HepG2 (cell line): Measurements from ENCODE around the gene NKAIN2. TPM values are rescaled to one million over a fixed set of nuclear protein-coding genes. Genes with fewer than 3 reads are reported as not detected.

Experiments used
- ATAC-seq: fragments of 200-7000 bp; cut with Tn5 transposase; 3 replicates; pipeline ENCODE4 v1.9.1; 2020; ENCODE audit warnings: mild to moderate bottlenecking, moderate library complexity
- BruUV-seq: library from RNA; stranded (reverse); fragments of 400-500 nt; replicated peaks from 2 replicates; lab custom pipeline; 2021; lab: Mats Ljungman, UMichigan
- CTCF ChIA-PET: fragments of 300-600 bp; formaldehyde crosslinking; extraction: SDS; loops from one replicate; lab custom pipeline; 2021; ENCODE audit warnings: low total read pairs, inconsistent platforms, low intra/inter-chr PET ratio; lab: Yijun Ruan, JAX
- POLR2A ChIA-PET: fragments of 350-600 bp; sonication (Branson Sonifier 250); formaldehyde crosslinking; loops from one replicate; lab custom pipeline; 2020; ENCODE audit warnings: antibody characterized with exemption, inconsistent platforms; lab: Yijun Ruan, JAX
- DNase-seq: peaks from one replicate; pipeline ENCODE4 v3.0.0-alpha.2; 2015; ENCODE audit warnings: low spot score
- FAIRE-seq: peaks from 3 replicates; lab custom pipeline; 2011; peaks lifted over from hg19 to GRCh38; lab: Jason Lieb, UNC
- H2AFZ ChIP-seq: one replicate; pipeline ENCODE4 v1.6.1; 2011; ENCODE audit warnings: low read length, inconsistent platforms
- H3K27ac ChIP-seq: fragments of 300-600 bp; 3 replicates; pipeline ENCODE4 v1.8.0; 2011; ENCODE audit warnings: mixed run types, mild to moderate bottlenecking, mixed read lengths, low read length, inconsistent platforms; ENCODE audit not compliant: insufficient read depth; ENCODE audit errors: extremely low read length
- H3K27me3 ChIP-seq, 2 experiments: fragments of 200-600 bp in 1 of 2; 2 replicates in 1 of 2; 3 replicates in 1 of 2; pipeline versions ENCODE4 v1.6.0 to v1.8.0; 2011; ENCODE audit warnings: low read length in 2 of 2, mild to moderate bottlenecking in 2 of 2, moderate library complexity in 2 of 2, inconsistent platforms in 1 of 2; ENCODE audit not compliant: insufficient read depth in 2 of 2, control insufficient read depth in 1 of 2
- H3K36me3 ChIP-seq, 2 experiments: fragments of 200-600 bp in 1 of 2; replicated peaks in 1 of 2; 2 replicates in 1 of 2; 3 replicates in 1 of 2; pipeline versions ENCODE4 v1.5.1 to v1.8.0; 2011; ENCODE audit warnings: low read length in 2 of 2, inconsistent platforms in 1 of 2; ENCODE audit not compliant: insufficient read depth in 2 of 2, control insufficient read depth in 1 of 2
- H3K4me1 ChIP-seq: 2 replicates; pipeline ENCODE4 v1.5.1; 2012; ENCODE audit warnings: low read length, inconsistent platforms; ENCODE audit not compliant: insufficient read depth
- H3K4me2 ChIP-seq: 2 replicates; pipeline ENCODE4 v1.6.0; 2011; ENCODE audit warnings: low read depth, low read length, inconsistent platforms
- H3K4me3 ChIP-seq, 3 experiments: fragments of 200-600 bp in 1 of 3; sonication (generic), shearing (Covaris generic) in 1 of 3; replicated peaks in 1 of 3; 2 replicates each; pipeline ENCODE4 v1.5.1; 2011 to 2016; ENCODE audit warnings: low read length in 3 of 3, inconsistent platforms in 2 of 3, low read depth in 2 of 3, mild to moderate bottlenecking in 2 of 3, control low read depth in 1 of 3, mixed read lengths in 1 of 3; ENCODE audit not compliant: insufficient read depth in 1 of 3
- H3K79me2 ChIP-seq: one replicate; pipeline ENCODE4 v1.6.1; 2011; ENCODE audit warnings: low read length, inconsistent platforms; ENCODE audit not compliant: insufficient read depth
- H3K9ac ChIP-seq: 2 replicates; pipeline ENCODE4 v1.6.0; 2011; ENCODE audit warnings: mild to moderate bottlenecking, low read depth, low read length, inconsistent platforms; ENCODE audit not compliant: insufficient read depth
- H3K9me3 ChIP-seq: 2 replicates; pipeline ENCODE4 v1.5.1; 2012; ENCODE audit warnings: mild to moderate bottlenecking, low read length
- H4K20me1 ChIP-seq: 2 replicates; pipeline ENCODE4 v1.6.0; 2011; ENCODE audit warnings: inconsistent platforms, mild to moderate bottlenecking, low read length, moderate library complexity; ENCODE audit not compliant: insufficient read depth
- ATF1 ChIP-seq: IDR thresholded peaks from 2 replicates; pipeline ENCODE4 v1.6.1; 2016; ENCODE audit warnings: mild to moderate bottlenecking, control low read depth
- HOXA9 ChIP-seq: sonication (generic); formaldehyde crosslinking; IDR thresholded peaks from 2 replicates; pipeline ENCODE4 v1.8.1; 2022; ENCODE audit warnings: missing genetic modification reagents, mild to moderate bottlenecking, moderate library complexity, borderline replicate concordance
- MYC ChIP-seq: sonication (generic); formaldehyde crosslinking; IDR thresholded peaks from 2 replicates; pipeline ENCODE4 v1.9.0; 2021; ENCODE audit warnings: missing genetic modification reagents, borderline replicate concordance
- ZFP36 ChIP-seq: fragments of 150-350 bp; IDR thresholded peaks from 2 replicates; pipeline ENCODE4 v1.6.1; 2018; ENCODE audit warnings: borderline replicate concordance, low read length, low read depth; ENCODE audit not compliant: partially characterized antibody
- ZNF101 ChIP-seq: sonication (generic); formaldehyde crosslinking; IDR thresholded peaks from 2 replicates; pipeline ENCODE4 v1.4.0; 2020; ENCODE audit warnings: mild to moderate bottlenecking, low read depth, missing genetic modification reagents, borderline replicate concordance
- ZNF24 ChIP-seq: fragments of 450-650 bp; IDR thresholded peaks from 2 replicates; pipeline ENCODE4 v1.6.1; 2017; ENCODE audit warnings: antibody characterized with exemption, mild to moderate bottlenecking
- ZSCAN20 ChIP-seq: sonication (generic); formaldehyde crosslinking; IDR thresholded peaks from 2 replicates; pipeline ENCODE4 v1.4.0; 2020; ENCODE audit warnings: missing genetic modification reagents, mild to moderate bottlenecking, borderline replicate concordance
- WGBS: methylation state at CpG from one replicate; pipeline ENCODE4 v1.1.6; 2017; ENCODE audit warnings: low lambda C conversion rate; 5-methylcytosine and 5-hydroxymethylcytosine counted together
- in situ Hi-C: cut with HindIII; loops from 2 replicates; pipeline ENCODE4 v1.10.0; 2017; ENCODE audit warnings: low pct_unique_long_range_greater_than_20kb; ENCODE audit not compliant: extremely low pct_ligation_motif_present
- intact Hi-C: fragments of 100-400 bp; cut with micrococcal nuclease; formaldehyde crosslinking; loops from one replicate; pipeline ENCODE4 v1.10.0; 2022; ENCODE audit not compliant: unreplicated experiment
- polyA plus RNA-seq, 8 experiments: library from polyadenylated mRNA; depleted of rRNA in 3 of 8; stranded (reverse) in 7 of 8; unstranded in 1 of 8; fragments of >200 nt; fragmentation: Illumina TruSeq in 4 of 8; extraction: Trizol in 4 of 8; gene quantifications; 2 replicates each; pipeline versions ENCODE4 v1.2.1 to v1.2.3, GENCODE V29; 2011 to 2016; ENCODE audit warnings: low read depth in 4 of 8, missing spikeins in 1 of 8, mixed read lengths in 1 of 8; ENCODE audit not compliant: insufficient read depth in 1 of 8
- total RNA-seq, 5 experiments: library from RNA; depleted of rRNA; stranded (reverse); fragments of >200 nt; fragmentation: Illumina TruSeq; extraction: Trizol; gene quantifications; 2 replicates each; pipeline ENCODE4 v1.2.3, GENCODE V29; 2016; ENCODE audit warnings: low read depth in 1 of 5
- TF ChIP-seq, protein P1 (sequence below): sonication (generic); formaldehyde crosslinking; IDR thresholded peaks from 2 replicates; pipeline ENCODE4 v1.5.1; 2020; ENCODE audit warnings: mild to moderate bottlenecking, missing genetic modification reagents, borderline replicate concordance
- TF ChIP-seq, protein P2 (sequence below): sonication (generic); formaldehyde crosslinking; IDR thresholded peaks from 2 replicates; pipeline ENCODE4 v1.5.0; 2020; ENCODE audit warnings: missing genetic modification reagents, mild to moderate bottlenecking, borderline replicate concordance
- TF ChIP-seq, protein P3 (sequence below): sonication (generic); formaldehyde crosslinking; IDR thresholded peaks from 2 replicates; pipeline ENCODE4 v1.8.1; 2023; ENCODE audit warnings: mild to moderate bottlenecking, missing genetic modification reagents
- TF ChIP-seq, protein P4 (sequence below): sonication (generic); formaldehyde crosslinking; IDR thresholded peaks from 2 replicates; pipeline ENCODE4 v1.8.0; 2022; ENCODE audit warnings: mild to moderate bottlenecking, missing genetic modification reagents, borderline replicate concordance
- TF ChIP-seq, protein P5 (sequence below): sonication (generic); formaldehyde crosslinking; IDR thresholded peaks from 2 replicates; pipeline ENCODE4 v1.8.0; 2022; ENCODE audit warnings: mild to moderate bottlenecking, missing genetic modification reagents

Gene NKAIN2
- total and polyA plus RNA-seq, 2 of the 13 experiments (the other 11 are each of a cell fraction or from before 2014, with no cell fraction given): not detected

DNA sequence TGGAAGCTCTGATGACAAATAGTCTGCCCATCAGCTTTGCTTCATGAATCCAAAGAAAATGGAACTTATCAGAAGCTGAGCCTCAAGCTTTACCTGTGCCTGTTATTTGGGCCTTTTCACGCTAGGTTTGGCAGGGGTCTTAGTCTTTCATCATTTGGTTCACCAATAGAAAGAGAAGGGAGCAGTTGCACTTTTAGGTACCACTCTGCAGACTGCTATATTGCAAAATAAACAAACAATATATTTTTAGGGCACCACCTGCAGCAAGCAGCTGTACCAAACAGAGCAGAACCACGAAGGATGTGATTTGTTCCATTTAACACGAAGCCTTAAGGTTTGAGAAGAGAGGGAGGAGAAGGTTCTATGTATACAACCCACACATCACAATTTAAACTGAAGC, 867.1 kb downstream of the NKAIN2 start:
- Histone ChIP-seq H3K36me3 (no peaks in the 10 kb centered on the region), H3K27ac (no peak overlapping the region), H4K20me1 (no peaks in the 10 kb centered on the region), H3K9ac (no peak overlapping the region), H3K9me3 (peaks cover 40% of the 10 kb centered on the region), H3K27me3 (no peaks in the 10 kb centered on the region), H3K4me1 (no peaks in the 10 kb centered on the region), H2AFZ (no peak overlapping the region), H3K79me2 (no peaks in the 10 kb centered on the region), H3K4me2 (no peak overlapping the region), H3K4me3 (no peak overlapping the region)
- in situ Hi-C loops: no loop called here
- ATAC-seq: no peak
- no peak for DNase-seq
- intact Hi-C loops: no loop called here
- no TSS peak for BruUV-seq
- 0% methylated on average over 3 of the region's 3 CpGs for WGBS
- POLR2A ChIA-PET: no interaction called here
- CTCF ChIA-PET: no interaction called here
- FAIRE-seq: no peak
- TF ChIP-seq, protein P1, sequence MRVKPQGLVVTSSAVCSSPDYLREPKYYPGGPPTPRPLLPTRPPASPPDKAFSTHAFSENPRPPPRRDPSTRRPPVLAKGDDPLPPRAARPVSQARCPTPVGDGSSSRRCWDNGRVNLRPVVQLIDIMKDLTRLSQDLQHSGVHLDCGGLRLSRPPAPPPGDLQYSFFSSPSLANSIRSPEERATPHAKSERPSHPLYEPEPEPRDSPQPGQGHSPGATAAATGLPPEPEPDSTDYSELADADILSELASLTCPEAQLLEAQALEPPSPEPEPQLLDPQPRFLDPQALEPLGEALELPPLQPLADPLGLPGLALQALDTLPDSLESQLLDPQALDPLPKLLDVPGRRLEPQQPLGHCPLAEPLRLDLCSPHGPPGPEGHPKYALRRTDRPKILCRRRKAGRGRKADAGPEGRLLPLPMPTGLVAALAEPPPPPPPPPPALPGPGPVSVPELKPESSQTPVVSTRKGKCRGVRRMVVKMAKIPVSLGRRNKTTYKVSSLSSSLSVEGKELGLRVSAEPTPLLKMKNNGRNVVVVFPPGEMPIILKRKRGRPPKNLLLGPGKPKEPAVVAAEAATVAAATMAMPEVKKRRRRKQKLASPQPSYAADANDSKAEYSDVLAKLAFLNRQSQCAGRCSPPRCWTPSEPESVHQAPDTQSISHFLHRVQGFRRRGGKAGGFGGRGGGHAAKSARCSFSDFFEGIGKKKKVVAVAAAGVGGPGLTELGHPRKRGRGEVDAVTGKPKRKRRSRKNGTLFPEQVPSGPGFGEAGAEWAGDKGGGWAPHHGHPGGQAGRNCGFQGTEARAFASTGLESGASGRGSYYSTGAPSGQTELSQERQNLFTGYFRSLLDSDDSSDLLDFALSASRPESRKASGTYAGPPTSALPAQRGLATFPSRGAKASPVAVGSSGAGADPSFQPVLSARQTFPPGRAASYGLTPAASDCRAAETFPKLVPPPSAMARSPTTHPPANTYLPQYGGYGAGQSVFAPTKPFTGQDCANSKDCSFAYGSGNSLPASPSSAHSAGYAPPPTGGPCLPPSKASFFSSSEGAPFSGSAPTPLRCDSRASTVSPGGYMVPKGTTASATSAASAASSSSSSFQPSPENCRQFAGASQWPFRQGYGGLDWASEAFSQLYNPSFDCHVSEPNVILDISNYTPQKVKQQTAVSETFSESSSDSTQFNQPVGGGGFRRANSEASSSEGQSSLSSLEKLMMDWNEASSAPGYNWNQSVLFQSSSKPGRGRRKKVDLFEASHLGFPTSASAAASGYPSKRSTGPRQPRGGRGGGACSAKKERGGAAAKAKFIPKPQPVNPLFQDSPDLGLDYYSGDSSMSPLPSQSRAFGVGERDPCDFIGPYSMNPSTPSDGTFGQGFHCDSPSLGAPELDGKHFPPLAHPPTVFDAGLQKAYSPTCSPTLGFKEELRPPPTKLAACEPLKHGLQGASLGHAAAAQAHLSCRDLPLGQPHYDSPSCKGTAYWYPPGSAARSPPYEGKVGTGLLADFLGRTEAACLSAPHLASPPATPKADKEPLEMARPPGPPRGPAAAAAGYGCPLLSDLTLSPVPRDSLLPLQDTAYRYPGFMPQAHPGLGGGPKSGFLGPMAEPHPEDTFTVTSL (CRISPR knock-in tag): no peak
- TF ChIP-seq MYC (CRISPR knock-in tag) (no peak), ZNF24 (no peak), ATF1 (CRISPR knock-in tag) (no peak), ZNF101 (CRISPR knock-in tag) (no peak), ZSCAN20 (CRISPR knock-in tag) (no peak), ZFP36 (no peak), HOXA9 (CRISPR knock-in tag) (no peak)
- TF ChIP-seq, protein P2, sequence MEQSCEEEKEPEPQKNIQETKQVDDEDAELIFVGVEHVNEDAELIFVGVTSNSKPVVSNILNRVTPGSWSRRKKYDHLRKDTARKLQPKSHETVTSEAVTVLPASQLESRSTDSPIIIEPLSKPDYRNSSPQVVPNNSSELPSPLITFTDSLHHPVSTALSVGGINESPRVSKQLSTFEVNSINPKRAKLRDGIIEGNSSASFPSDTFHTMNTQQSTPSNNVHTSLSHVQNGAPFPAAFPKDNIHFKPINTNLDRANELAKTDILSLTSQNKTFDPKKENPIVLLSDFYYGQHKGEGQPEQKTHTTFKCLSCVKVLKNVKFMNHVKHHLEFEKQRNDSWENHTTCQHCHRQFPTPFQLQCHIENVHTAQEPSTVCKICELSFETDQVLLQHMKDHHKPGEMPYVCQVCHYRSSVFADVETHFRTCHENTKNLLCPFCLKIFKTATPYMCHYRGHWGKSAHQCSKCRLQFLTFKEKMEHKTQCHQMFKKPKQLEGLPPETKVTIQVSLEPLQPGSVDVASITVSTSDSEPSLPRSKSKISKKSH: no peak
- TF ChIP-seq, protein P3, sequence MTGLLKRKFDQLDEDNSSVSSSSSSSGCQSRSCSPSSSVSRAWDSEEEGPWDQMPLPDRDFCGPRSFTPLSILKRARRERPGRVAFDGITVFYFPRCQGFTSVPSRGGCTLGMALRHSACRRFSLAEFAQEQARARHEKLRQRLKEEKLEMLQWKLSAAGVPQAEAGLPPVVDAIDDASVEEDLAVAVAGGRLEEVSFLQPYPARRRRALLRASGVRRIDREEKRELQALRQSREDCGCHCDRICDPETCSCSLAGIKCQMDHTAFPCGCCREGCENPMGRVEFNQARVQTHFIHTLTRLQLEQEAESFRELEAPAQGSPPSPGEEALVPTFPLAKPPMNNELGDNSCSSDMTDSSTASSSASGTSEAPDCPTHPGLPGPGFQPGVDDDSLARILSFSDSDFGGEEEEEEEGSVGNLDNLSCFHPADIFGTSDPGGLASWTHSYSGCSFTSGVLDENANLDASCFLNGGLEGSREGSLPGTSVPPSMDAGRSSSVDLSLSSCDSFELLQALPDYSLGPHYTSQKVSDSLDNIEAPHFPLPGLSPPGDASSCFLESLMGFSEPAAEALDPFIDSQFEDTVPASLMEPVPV: no peak
- TF ChIP-seq, protein P4, sequence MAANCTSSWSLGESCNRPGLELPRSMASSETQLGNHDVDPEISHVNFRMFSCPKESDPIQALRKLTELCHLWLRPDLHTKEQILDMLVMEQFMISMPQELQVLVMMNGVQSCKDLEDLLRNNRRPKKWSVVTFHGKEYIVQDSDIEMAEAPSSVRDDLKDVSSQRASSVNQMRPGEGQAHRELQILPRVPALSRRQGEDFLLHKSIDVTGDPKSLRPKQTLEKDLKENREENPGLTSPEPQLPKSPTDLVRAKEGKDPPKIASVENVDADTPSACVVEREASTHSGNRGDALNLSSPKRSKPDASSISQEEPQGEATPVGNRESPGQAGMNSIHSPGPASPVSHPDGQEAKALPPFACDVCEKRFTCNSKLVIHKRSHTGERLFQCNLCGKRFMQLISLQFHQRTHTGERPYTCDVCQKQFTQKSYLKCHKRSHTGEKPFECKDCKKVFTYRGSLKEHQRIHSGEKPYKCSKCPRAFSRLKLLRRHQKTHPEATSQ (CRISPR knock-in tag): no peak
- TF ChIP-seq, protein P5, sequence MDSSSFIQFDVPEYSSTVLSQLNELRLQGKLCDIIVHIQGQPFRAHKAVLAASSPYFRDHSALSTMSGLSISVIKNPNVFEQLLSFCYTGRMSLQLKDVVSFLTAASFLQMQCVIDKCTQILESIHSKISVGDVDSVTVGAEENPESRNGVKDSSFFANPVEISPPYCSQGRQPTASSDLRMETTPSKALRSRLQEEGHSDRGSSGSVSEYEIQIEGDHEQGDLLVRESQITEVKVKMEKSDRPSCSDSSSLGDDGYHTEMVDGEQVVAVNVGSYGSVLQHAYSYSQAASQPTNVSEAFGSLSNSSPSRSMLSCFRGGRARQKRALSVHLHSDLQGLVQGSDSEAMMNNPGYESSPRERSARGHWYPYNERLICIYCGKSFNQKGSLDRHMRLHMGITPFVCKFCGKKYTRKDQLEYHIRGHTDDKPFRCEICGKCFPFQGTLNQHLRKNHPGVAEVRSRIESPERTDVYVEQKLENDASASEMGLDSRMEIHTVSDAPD (CRISPR knock-in tag): no peak
